Measurements from ENCODE around the gene GRHL3.

GRHL3 gene

DNA sequence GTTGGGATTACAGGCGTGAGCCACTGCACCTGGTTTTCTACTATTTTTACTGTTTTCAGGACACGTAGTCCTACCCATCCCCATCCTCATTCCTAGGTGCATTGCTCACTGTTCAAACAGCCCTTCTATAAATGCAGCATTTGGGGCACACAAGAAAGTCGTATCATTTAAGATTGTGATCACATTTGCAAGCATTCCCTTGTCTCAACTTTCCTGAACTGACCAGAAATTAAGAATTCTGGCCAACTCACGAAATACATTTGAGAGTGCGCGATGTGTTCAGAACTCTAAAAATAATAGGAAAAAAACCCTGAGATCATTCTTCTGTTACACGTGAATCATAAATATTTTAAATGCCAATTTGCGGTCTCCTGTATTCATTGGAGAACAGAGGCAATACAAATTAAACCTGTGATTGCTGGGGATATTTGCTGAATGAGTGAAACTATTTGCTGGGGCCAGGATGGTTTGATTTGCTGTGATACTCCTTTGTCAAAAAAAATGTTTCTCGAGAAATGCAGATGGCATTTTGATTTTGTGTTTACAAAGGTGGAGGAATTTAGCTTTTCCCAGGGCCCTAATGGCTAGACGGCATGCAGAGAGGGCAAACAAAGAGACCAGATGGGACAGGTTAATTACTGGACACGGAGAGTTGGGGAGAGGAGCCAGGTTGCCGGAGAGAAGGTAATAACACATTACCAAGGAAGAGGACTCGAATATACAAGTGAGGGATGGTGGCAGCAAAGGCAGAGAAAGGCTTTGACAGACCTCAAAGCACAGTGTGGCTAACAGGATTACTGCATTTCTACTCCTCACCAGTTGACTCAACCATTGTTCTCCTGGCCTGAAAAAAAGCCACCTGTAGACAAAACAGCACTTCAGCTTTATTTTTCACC lies 56.0 kb downstream of the GRHL3 start:
- peak; percentile 30 to 56 for DNase-seq

DNA sequence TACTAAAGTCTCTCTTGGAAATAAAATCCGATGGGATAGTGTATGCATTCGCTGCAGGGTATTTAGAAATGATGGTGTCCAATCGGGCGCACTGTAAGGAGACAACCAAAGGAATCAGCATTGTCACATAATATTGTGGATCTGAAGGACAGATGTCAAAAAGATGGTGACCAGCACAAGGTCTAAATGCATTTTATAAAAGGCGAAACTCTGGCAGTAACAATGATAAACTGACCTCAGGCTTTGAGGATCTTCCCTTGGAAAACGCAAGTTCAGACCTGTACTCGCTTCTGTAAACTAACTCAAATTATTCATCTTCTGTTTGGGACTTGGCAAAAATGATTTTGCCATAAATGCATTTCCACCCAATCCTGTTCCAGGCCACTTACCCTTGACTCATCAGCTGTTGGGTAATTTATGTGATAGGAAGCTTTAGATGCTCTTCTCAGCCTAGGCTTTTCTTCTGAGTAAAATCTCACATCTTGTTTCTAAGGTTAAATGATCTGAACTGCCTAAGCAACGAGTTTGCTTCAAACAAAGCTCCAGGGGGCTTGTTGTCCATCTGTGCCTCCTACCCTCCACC lies 60.7 kb downstream of the GRHL3 start:
- DNase-seq = no peak

DNA sequence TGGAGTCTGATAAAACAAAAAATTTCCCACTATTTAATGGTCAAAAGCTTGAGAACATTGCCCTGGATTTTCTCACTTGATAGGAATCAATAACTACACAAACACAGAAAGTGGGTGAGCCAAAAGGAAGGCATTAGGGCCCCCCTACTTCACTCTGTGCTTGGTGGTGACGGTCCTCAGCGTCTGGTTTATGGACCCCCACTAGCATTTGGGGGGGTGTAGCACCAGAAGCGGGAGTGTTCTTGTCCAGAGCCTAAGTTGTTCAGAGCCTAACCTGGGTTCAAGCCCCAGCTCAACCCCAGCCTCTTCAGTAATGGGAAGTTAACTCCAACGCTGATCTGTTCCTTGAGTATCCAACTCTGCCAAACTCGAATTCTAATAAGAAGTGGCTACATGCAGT lies 61.4 kb downstream of the GRHL3 start:
- no peak for DNase-seq

DNA sequence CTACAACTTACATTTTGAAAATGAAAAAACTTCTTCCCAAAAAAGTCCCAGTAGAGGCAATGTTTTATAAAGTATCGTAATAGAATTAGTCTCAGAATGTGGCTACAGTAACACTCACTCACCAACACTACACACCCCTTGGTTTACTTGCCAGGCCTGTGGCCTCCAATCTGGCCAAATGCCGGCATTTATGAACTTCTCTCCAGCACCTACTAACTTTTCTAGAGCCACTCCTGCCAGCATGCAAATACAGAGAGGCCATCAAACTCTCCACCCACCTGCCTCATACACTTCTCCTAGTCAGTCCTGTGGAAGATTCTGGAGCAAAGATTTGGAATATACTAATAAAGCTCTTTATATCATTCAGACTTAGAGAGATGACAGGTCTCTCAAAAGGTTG lies 62.1 kb downstream of the GRHL3 start:
- DNase-seq = no peak

DNA sequence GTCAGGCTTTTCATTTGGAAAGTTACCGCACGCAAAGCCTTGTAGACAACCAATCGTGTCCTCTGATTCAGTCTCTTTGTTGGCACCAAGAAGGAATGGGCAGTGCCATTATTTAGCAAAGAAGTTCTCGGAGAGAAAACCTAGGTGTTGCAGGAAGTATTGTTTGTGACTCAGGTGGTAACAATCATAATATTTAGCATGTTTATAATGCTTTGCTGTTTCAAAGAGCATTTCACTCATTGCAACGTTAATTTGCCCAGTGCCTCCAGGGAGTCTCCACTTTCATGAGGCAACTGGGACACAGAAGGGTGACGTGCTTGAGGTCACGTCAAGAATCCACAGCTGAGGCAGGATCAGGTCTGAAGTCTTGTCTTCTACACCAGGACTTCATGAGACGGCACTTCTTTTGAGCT lies 63.0 kb downstream of the GRHL3 start:
- DNase-seq = no peak

DNA sequence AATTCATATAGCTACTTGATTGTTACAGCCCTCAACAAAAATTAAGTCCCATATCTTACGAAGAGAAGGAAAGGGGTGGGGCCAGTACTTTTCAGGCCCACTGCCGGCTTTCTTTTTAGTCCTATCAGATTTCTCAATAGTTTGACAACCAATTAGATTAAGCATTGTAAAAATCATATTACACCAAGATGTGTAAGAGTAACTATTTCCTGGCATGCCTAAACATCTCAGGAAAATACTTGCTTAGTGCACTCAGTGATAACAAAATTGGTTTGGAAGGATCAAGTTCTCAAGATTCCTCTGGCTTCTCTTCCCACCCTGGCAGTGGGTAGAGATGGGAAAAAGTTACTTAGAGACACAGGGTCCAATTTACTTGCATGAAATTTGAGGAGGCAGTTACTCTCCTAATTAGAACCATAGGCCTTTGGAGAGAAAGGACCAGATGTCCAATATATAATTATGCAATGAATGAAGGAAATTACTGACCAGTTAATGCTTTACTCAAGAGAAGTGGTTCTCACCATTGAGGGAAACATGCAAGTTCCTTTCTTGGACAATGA lies 64.3 kb downstream of the GRHL3 start:
- DNase-seq = peak; percentile 45 to 81

DNA sequence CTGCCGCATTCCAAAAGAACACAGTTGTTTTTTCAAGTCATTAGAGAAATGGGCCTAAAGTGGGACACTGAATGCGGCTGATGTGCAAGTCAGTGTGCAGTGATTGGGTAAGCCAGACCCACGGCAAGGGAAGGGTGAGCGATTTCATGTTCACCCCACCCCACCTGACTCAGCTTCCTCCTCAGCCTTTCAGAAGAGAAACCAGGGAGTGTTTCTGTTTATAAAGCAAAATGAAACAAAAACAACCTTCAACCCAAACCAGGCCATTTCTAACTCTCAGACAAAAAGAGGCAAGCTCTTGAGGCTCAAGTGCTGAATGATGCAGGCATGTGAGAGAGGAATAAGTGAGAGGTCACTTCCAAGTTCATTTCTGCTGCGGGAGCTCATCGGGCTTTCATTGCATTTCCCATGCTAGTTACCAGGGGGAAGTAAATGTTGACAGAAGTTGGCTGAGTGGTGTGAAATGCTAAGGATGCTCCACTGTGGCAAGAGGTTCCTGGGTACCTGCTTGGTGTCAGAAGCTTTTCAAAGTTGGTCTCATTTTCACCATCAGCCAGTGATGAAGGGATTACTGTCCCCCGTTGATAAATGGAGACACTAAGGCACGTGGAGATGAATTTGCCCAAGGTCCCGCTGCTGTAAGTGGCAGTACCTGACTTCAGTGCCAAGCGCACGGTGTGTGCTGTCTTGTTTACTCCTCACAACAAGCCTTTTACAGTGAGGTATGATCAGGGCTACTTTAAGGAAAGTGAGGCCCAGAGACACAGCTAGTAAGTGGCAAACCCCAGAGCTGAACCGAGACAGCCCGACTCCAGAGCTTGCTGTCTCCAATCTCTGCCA lies 65.3 kb downstream of the GRHL3 start:
- no peak for DNase-seq

DNA sequence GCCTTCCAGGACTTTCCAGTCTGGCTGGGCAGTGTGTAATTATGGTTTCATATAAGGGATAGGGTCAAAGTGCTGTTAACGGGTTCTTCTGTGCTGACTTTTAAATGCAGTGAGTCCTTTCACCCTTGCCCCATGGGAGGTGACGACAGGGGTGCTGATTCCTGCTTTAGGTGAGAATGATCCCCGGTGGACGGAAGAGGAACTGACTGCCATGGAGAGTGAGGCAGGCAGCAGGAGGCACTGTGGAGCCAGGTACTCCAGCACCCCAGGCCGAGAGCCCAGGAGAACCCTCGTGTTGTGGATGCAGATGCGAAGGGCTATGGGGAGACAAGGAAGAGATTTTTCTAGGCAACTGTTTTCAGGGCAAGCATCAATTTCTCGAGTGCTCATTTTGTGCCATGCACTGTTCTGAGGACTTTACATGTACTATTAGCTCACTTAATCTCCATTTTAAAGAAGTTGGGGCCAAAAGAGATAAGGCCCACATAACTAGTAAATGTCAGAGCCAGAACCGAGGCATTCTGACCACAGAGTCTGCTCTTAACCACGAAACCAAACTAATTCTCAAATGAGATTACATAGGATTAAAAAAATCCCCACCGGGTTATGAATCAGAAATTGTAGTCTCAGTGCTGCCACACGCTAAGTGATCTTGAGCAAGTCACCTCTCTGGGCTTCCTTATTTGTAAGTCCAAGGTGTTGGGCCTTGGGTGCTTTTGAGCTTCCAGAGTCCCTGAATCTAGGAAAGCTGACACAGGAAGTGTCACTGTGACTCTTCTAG lies 66.2 kb downstream of the GRHL3 start:
- DNase-seq = peak in 1 of 2 experiments; percentile 51

DNA sequence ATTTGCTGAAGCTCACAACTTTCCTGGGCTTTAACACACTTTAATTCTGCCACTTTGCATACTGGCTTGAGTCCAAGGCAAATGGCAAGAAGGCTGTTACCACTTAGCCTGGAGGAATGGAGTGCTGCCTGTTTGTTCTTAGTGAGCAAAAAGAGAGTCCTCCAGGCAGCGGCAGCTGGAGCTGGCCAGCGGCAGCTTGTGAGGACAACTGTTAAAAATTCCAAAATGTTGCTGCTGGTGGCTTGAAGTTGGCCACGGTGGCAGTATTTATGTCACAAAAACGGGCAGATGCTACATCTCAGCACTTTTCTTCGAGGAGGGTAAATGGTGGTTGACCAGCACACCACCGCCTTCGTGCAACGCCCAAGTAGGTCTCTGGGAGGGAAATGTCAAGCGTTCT lies 67.1 kb downstream of the GRHL3 start:
- DNase-seq = peak; percentile 91 to 92

DNA sequence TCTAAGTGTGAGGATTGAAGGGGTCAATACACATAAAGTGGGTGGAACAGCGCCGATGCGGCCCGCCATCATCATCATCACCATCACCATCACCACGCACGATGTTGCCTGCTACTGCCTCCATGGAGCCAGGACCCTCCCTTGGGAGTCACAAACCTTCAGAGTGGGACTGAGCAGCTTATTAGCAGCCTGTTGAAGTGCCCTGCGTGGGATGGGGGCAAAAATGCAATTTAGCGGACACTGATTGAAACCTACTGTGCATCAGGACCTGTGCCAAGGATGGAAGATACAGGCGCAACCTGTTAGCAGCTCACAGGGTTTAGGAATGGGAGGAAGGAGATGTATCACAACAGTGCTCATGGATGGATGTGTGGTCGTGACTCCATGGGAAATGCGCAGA lies 67.8 kb downstream of the GRHL3 start:
- DNase-seq = no peak

DNA sequence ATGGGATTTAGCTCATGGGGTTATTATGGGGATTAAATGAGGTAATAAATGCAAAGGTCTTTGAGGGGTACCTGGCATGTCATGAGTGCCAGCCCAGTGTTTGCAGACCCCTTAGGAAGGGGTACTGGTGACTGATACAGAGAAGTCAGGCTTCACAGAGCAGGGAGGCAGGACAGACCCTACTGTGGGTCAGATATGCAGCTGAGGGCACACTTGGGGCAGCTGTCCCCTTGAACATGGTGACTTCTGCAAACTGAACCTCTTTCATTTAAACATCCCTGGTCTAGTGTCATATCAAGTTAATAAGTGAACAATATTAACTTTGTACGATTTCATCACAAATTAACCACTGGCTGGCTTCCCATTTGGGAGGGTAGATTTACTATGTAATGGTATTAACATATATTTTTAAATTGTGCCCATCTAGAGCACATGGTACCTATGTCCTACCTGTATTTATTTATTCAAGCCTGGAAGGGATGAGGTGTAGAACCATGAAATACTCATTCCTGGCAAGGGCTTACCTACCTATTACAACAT lies 68.5 kb downstream of the GRHL3 start:
- no peak for DNase-seq

DNA sequence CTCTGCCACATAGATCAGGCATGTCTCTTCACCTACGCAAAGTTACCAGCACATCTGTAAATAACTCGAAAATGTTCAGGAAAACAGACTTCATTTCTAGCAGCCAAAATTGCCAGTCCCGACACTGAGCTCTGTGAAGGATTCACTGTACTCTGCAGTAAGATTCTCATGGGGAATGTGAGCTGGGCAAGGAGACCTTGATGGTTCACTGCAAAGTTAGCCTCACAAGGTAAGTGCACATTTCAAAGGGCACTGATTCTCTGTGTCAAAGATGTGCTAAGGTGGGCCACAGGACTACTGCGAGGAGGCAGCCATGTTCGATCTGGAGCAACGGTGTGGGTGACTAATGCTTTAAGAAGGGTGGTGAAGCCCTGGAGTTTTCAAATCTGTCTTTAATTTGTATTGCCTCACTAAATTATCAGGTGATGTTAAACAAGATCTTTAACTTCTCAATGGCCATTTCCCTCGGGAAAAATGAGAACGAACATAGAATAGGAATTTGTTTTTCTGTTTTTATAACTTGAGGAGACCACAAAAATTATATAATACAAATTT lies 69.3 kb downstream of the GRHL3 start:
- DNase-seq = no peak

DNA sequence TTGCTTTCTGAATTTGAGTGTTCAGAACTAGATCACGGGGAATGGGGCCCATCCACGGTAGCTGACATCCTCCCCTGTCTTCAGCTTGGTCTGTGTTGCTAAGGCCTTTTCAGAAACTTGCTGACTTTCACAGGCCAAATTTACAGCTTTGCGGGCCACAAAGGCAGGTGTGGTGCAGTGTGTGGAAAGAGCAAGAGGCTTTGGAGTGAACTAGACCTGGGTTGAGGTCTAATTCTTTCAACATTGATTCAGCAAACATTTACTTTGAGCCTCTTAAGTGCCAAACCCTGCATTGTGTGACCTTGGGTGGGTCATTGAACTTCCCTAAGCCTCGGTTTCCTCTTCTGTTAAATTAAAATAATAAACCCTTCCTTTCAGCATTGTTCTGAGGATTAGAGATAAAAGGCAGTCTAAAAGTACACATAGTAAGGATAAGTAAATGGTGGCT lies 70.1 kb downstream of the GRHL3 start:
- DNase-seq = no peak

DNA sequence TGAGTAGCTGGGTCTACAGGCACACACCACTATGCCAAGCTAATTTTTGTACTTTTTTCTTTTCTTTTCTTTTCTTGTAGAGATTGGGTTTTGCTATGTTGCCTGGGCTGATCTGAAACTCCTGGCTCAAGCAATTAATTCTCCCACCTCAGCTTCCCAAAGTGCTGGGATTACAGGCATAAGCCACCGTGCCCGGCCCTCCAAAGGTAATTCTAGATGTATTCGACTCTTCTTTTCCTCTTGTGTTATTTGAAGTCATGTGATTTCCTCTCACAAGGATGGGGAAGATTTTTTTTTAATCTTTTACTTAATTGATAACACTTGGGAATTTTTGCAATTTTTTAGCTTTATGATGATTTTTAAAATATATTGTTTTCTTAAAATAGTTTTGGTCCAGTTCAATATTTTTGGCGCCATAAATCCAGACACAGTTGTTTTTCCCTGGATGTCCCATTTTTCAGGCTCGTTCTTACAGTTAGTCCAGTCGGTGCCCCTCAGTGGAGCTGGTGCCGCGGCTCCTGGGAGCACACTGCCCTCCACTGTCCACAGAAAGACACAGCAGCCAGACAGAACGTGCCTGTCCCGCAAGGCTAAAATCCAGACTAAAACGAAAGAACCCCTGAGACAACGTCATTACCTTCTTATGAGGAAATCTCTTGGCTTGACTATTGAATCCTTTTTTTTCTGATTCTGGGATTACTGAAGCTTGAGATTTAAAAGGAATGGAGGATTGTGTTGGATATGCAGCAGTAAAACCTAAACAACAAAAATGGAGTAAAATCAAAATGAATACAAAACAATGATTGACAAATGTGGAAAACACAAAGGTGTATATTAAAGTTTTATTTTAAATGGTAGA lies 72.0 kb downstream of the GRHL3 start:
- peak; percentile 60 to 75 for DNase-seq

DNA sequence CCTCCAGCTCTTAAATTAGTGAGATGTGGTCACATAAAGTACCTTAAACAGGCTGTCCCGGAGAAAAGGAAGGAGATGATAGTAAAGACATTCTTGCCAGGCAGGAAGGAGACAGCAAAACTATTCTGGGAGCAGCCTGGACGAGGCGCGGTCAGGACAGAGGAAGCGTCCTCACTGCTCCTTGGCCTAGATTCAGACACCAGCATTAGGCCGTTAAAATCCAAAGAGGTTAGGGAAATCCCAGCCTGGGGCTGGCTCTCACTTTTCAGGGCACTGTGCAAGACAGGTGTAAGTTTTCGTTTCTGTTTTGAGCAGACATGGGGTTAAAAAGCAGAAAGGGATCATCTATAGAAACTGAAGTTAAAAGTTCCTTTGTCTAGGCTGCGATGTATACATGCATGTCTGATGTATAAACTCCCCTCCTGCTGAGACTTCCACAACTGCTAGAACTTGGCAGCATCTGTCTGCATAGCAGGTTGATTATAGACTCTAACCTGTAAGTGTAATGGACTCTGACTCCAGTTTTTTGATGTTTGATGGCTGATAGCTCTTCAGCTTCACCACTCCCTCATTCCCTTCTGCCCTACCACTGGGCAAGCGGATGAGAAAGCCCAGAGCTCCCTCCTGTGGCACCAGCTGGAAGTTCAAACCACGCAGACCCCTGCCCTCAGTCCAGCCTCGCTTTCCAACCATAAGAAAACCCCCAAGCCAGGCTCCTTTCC lies 72.9 kb downstream of the GRHL3 start:
- peak in 1 of 2 experiments; percentile 58 for DNase-seq

DNA sequence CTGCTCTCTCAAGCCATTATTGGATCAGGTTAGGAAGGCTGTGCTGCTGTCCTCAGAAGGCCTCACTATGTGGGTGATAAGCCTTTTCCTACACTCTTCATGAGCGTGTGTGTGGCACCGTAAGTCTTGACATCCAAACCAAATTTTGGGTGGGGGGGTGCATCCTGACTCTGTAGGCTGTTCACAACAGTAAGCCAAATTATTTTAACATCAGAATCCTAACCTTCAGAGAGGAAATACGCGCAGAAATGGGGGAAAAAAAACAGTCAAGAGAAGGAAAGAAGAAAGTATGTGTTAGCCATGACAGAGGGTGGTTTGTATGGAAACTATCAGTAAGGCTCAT lies 73.4 kb downstream of the GRHL3 start:
- DNase-seq = no peak

DNA sequence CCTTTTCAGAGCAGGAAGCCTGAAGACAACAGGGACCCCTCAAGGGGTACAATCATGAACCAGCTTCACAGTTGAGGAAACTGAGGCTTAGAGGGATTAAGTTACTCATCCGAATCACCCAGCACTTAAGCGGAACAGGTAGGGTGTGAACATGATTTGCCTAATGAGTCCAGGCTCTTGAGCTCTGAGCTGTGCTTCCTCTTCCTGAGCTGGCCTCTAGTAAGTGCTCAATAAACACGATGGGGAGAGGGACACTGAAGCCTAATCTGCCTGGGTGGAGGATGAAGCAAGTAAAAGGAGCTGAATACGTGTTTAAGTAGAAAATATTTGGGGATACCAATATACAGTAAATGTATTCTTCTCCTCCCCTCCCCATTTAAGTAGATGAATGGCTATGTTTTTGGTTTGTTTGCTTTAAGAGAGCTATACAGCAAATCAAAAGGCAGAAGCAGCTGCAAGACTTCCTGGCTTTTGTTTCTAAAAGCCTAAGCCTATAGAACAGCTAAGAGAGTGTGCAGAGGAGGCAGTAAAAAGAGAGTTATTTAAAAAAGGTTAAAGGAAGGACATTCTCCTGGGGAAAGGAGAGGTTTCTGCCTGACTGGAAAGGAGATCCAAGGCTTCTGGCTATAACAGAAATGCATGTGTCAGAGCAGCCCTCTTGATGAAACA lies 74.0 kb downstream of the GRHL3 start:
- DNase-seq = no peak

DNA sequence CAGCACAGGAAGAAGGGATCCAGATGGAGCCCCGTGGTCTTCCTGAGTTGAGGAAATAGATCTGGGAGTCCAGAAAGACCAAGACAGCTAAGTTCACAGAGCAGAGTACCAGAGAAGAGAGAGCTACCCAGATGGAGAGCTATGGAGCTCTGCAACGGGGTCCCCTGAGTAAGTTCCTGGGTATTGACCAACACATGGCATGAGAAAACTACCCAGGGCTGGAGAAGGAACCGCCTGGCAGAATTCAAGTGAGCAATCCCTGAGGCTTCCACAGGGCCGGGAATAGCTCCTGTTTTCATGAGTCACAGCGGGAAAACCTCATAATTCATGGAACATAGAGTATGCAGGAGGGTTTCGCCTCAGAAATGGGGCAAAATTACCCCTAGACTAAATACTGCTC lies 74.7 kb downstream of the GRHL3 start:
- DNase-seq = no peak

DNA sequence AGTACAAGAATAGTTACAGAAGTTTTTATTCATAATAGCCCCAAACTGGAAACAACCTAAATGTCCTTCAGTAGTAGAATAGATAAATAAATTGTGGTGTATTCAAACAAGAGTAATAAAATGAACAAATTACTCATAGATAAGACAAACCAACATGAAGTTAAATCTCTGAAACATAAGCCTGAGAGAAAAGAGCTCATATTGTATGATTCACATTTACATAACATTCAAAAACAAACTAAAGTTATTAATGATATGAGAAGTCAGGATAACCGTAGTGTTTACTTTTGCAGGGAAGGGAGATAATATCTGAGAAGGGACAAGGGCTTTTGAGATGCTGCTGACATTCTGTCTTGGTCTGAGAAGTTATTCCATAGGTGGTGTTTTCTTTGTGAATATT lies 80.9 kb downstream of the GRHL3 start:
- DNase-seq = no peak

DNA sequence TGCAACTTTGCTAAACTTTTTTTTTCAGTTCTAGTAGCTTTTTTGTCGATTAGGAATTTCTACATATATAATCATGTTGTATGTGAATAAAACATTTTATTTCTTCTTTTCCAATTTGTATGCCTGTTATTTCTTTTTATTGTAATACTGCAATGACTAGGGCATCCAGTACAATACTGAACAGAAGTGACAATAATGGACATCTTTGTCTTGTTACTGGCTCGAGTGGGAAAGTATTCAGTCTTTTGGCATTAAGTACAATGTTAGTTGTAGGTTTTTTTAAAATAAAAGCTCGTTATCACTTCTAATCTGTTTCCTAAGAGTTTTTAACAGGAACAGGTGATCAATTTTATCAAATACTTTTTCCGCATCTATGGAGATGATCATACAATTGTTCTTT lies 84.6 kb downstream of the GRHL3 start:
- DNase-seq = no peak

All from NCI-H524 (cell line).